NCI-H146 treated with DMSO at 0.1 percent for 48 hours (cell line): ENCODE results near the gene ECHS1.

Experiments
- DNase-seq: peaks from one replicate; lab custom pipeline; 2025; ENCODE audit not compliant: unreplicated experiment; lab: John Stamatoyannopoulos, UW

ECHS1 gene

GRCh38 chr10:133344236-133344635 is 28.9 kb downstream of the ECHS1 start:
- no peak for DNase-seq

- DNase-seq: no peak
Measured at GRCh38 chr10:133343558-133343957, 29.6 kb downstream of the ECHS1 start.

GRCh38 chr10:133342942-133343341 is 30.2 kb downstream of the ECHS1 start:
- DNase-seq: no peak

GRCh38 chr10:133341983-133342382 is 31.2 kb downstream of the ECHS1 start:
- no peak for DNase-seq

- DNase-seq: no peak
Measured at GRCh38 chr10:133339708-133340380, 33.3 kb downstream of the ECHS1 start.

- DNase-seq: no peak
Measured at GRCh38 chr10:133338080-133339071, 34.8 kb downstream of the ECHS1 start.

GRCh38 chr10:133337370-133337725 is 35.8 kb downstream of the ECHS1 start:
- DNase-seq: no peak

- peak; percentile 40 for DNase-seq
Measured at GRCh38 chr10:133336577-133337369, 36.4 kb downstream of the ECHS1 start, which contains the start of gene CALY. Gene CALY (minus strand): TSS chr10:133336896. CDS start chr10:133328989, 7,907 bp downstream.

- DNase-seq: no peak
Measured at GRCh38 chr10:133336118-133336576, 37.0 kb downstream of the ECHS1 start.

GRCh38 chr10:133335246-133336117 is 37.7 kb downstream of the ECHS1 start:
- no peak for DNase-seq

GRCh38 chr10:133334503-133335245 is 38.5 kb downstream of the ECHS1 start:
- no peak for DNase-seq

- DNase-seq: no peak
Measured at GRCh38 chr10:133332936-133333699, 40.0 kb downstream of the ECHS1 start.

- peak; percentile 67 for DNase-seq
Measured at GRCh38 chr10:133329491-133330202, 43.5 kb downstream of the ECHS1 start.

- no peak for DNase-seq
Measured at GRCh38 chr10:133328358-133329343, 44.5 kb downstream of the ECHS1 start.

- peak; percentile 26 for DNase-seq
Measured at GRCh38 chr10:133327651-133328357, 45.4 kb downstream of the ECHS1 start.
